ENCODE measurements around the gene CRTAC1. TPM values are rescaled to one million over a fixed set of nuclear protein-coding genes. Genes with fewer than 3 reads are reported as not detected.

The CRTAC1 gene
- total and polyA plus RNA-seq, 9 of the 15 experiments (the other 6 are each of a cell fraction or from before 2014, with no cell fraction given): not detected

DNA sequence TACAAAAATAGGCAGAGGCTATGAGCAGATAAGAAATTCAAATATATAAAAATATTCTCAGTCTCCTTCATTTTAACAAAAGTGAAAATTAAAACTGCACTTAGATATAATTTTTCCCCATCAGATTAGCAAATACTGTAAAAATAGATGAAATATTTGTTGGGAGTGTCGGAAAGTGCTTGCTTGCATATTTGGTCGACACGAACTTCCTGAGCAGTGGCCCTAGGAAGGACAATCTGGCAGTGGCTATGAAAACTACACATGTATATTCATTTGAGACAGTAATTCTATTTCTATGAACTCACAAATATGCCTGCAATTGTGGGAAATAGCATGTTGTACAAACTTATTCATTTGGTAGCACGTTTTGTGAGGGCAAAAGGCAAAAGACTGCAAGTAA is 99.4 kb downstream of the CRTAC1 start:
- no peaks in the 10 kb centered on the region for H3K36me3 ChIP-seq (ENCODE audit: control insufficient read depth, insufficient read depth, low read length)
- peaks cover 3 to 51% of the 10 kb centered on the region in 2 experiments; a peak in 3 of 5 replicates for H3K27me3 ChIP-seq (ENCODE audit: control insufficient read depth in 2 of 2, insufficient read depth in 2 of 2, low read length in 2 of 2)
- H3K9ac ChIP-seq (ENCODE audit: insufficient read depth in 1 of 2, low read depth in 2 of 2, low read length in 2 of 2): no peak overlapping the region
- no peak overlapping the region for H3K4me3 ChIP-seq
- 2% methylated on average over 4 of the region's 4 CpGs for WGBS (ENCODE audit: insufficient coverage, low coverage, missing lambda C conversion rate)
- CTCF ChIA-PET (ENCODE audit: low intra/inter-chr PET ratio): no interaction called here
- ATAC-seq (no peak), DNase-seq (ENCODE audit: extremely low read depth in 1 of 4, low spot score in 3 of 4) (no peak), FAIRE-seq (no peak)
- H4K20me1 ChIP-seq (replicated peaks; ENCODE audit: control insufficient read depth, insufficient read depth, low read length): no peaks in the 10 kb centered on the region
- POLR2A ChIA-PET: no interaction called here
- in situ Hi-C loops (cut with MboI) (no loop called here), intact Hi-C loops (cut with micrococcal nuclease) (no loop called here)
- no peak overlapping the region for H2AFZ ChIP-seq (ENCODE audit: low read depth, low read length)
- no TSS peak for BruUV-seq (replicated peaks)
- no peak overlapping the region for H3K27ac ChIP-seq (ENCODE audit: extremely low read depth, low read depth, low read length)
- no peaks in the 10 kb centered on the region for H3K9me3 ChIP-seq (replicated peaks; ENCODE audit: control insufficient read depth, insufficient read depth, low read depth, low read length)
- H3K79me2 ChIP-seq (ENCODE audit: control insufficient read depth, insufficient read depth, low read length): no peaks in the 10 kb centered on the region
- H3K4me1 ChIP-seq (replicated peaks in 1 of 2; ENCODE audit: control insufficient read depth in 2 of 2, insufficient read depth in 2 of 2, low read length in 2 of 2): no peaks in the 10 kb centered on the region
- no peaks in the 10 kb centered on the region for H3K9me1 ChIP-seq (ENCODE audit: control insufficient read depth, insufficient read depth, low read length)
- H3K4me2 ChIP-seq (ENCODE audit: insufficient read depth, low read length): no peak overlapping the region
- TF ChIP-seq, protein P1, sequence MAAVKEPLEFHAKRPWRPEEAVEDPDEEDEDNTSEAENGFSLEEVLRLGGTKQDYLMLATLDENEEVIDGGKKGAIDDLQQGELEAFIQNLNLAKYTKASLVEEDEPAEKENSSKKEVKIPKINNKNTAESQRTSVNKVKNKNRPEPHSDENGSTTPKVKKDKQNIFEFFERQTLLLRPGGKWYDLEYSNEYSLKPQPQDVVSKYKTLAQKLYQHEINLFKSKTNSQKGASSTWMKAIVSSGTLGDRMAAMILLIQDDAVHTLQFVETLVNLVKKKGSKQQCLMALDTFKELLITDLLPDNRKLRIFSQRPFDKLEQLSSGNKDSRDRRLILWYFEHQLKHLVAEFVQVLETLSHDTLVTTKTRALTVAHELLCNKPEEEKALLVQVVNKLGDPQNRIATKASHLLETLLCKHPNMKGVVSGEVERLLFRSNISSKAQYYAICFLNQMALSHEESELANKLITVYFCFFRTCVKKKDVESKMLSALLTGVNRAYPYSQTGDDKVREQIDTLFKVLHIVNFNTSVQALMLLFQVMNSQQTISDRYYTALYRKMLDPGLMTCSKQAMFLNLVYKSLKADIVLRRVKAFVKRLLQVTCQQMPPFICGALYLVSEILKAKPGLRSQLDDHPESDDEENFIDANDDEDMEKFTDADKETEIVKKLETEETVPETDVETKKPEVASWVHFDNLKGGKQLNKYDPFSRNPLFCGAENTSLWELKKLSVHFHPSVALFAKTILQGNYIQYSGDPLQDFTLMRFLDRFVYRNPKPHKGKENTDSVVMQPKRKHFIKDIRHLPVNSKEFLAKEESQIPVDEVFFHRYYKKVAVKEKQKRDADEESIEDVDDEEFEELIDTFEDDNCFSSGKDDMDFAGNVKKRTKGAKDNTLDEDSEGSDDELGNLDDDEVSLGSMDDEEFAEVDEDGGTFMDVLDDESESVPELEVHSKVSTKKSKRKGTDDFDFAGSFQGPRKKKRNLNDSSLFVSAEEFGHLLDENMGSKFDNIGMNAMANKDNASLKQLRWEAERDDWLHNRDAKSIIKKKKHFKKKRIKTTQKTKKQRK (IDR thresholded peaks at IDR 0.05; ENCODE audit: borderline replicate concordance, low read depth, low read length): no peak
- TF ChIP-seq, protein P2, sequence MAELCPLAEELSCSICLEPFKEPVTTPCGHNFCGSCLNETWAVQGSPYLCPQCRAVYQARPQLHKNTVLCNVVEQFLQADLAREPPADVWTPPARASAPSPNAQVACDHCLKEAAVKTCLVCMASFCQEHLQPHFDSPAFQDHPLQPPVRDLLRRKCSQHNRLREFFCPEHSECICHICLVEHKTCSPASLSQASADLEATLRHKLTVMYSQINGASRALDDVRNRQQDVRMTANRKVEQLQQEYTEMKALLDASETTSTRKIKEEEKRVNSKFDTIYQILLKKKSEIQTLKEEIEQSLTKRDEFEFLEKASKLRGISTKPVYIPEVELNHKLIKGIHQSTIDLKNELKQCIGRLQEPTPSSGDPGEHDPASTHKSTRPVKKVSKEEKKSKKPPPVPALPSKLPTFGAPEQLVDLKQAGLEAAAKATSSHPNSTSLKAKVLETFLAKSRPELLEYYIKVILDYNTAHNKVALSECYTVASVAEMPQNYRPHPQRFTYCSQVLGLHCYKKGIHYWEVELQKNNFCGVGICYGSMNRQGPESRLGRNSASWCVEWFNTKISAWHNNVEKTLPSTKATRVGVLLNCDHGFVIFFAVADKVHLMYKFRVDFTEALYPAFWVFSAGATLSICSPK (IDR thresholded peaks at IDR 0.05; ENCODE audit: borderline replicate concordance): no peak
- TF ChIP-seq SUPT5H (IDR thresholded peaks at IDR 0.05) (no peak), KLF1 (tag; IDR thresholded peaks at IDR 0.05) (no peak), GATA2 (CRISPR knock-in tag; IDR thresholded peaks at IDR 0.05) (no peak), C11orf30 (IDR thresholded peaks at IDR 0.05; ENCODE audit: low read depth) (peak; percentile 26; the same call in 1 of the 2 replicates)
- TF ChIP-seq, protein P3, sequence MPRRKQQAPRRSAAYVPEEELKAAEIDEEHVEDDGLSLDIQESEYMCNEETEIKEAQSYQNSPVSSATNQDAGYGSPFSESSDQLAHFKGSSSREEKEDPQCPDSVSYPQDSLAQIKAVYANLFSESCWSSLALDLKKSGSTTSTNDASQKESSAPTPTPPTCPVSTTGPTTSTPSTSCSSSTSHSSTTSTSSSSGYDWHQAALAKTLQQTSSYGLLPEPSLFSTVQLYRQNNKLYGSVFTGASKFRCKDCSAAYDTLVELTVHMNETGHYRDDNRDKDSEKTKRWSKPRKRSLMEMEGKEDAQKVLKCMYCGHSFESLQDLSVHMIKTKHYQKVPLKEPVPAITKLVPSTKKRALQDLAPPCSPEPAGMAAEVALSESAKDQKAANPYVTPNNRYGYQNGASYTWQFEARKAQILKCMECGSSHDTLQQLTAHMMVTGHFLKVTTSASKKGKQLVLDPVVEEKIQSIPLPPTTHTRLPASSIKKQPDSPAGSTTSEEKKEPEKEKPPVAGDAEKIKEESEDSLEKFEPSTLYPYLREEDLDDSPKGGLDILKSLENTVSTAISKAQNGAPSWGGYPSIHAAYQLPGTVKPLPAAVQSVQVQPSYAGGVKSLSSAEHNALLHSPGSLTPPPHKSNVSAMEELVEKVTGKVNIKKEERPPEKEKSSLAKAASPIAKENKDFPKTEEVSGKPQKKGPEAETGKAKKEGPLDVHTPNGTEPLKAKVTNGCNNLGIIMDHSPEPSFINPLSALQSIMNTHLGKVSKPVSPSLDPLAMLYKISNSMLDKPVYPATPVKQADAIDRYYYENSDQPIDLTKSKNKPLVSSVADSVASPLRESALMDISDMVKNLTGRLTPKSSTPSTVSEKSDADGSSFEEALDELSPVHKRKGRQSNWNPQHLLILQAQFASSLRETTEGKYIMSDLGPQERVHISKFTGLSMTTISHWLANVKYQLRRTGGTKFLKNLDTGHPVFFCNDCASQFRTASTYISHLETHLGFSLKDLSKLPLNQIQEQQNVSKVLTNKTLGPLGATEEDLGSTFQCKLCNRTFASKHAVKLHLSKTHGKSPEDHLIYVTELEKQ (CRISPR knock-in tag; IDR thresholded peaks at IDR 0.05): no peak
- TF ChIP-seq, protein P4, sequence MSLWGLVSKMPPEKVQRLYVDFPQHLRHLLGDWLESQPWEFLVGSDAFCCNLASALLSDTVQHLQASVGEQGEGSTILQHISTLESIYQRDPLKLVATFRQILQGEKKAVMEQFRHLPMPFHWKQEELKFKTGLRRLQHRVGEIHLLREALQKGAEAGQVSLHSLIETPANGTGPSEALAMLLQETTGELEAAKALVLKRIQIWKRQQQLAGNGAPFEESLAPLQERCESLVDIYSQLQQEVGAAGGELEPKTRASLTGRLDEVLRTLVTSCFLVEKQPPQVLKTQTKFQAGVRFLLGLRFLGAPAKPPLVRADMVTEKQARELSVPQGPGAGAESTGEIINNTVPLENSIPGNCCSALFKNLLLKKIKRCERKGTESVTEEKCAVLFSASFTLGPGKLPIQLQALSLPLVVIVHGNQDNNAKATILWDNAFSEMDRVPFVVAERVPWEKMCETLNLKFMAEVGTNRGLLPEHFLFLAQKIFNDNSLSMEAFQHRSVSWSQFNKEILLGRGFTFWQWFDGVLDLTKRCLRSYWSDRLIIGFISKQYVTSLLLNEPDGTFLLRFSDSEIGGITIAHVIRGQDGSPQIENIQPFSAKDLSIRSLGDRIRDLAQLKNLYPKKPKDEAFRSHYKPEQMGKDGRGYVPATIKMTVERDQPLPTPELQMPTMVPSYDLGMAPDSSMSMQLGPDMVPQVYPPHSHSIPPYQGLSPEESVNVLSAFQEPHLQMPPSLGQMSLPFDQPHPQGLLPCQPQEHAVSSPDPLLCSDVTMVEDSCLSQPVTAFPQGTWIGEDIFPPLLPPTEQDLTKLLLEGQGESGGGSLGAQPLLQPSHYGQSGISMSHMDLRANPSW (CRISPR knock-in tag; IDR thresholded peaks at IDR 0.05): no peak
- TF ChIP-seq, protein P5, sequence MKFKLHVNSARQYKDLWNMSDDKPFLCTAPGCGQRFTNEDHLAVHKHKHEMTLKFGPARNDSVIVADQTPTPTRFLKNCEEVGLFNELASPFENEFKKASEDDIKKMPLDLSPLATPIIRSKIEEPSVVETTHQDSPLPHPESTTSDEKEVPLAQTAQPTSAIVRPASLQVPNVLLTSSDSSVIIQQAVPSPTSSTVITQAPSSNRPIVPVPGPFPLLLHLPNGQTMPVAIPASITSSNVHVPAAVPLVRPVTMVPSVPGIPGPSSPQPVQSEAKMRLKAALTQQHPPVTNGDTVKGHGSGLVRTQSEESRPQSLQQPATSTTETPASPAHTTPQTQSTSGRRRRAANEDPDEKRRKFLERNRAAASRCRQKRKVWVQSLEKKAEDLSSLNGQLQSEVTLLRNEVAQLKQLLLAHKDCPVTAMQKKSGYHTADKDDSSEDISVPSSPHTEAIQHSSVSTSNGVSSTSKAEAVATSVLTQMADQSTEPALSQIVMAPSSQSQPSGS (CRISPR knock-in tag; IDR thresholded peaks at IDR 0.05): no peak
